HG03354 (cell line): ENCODE measurements around the gene ZNF423.
"Not testable (repeated sequence)": the region's sequence is repeated elsewhere in the genome, so short reads cannot be mapped to it uniquely, and the experiment has no call there.

ENCODE experiments used
- ATAC-seq: cut with Tn5 transposase; IDR thresholded peaks from one replicate; pipeline ENCODE4 v1.9.1; 2021; ENCODE audit warnings: mild to moderate bottlenecking; ENCODE audit not compliant: unreplicated experiment, poor library complexity, severe bottlenecking

ZNF423 gene

GRCh38 chr16:49855822-49856671 lies at the start of gene ZNF423:
Gene ZNF423 (minus strand): TSS chr16:49856112. CDS start chr16:49855774, 338 bp downstream.
- ATAC-seq: no peak

GRCh38 chr16:49904348-49905062 lies 48.6 kb upstream of the ZNF423 start:
- no peak for ATAC-seq

- no peak for ATAC-seq
These were observed 47.0 kb upstream of the ZNF423 start for GRCh38 chr16:49902908-49903307.

GRCh38 chr16:49901711-49902110 lies 45.8 kb upstream of the ZNF423 start:
- no peak for ATAC-seq

GRCh38 chr16:49900875-49901274 lies 45.0 kb upstream of the ZNF423 start:
- no peak for ATAC-seq

- ATAC-seq: no peak
These were observed 44.2 kb upstream of the ZNF423 start for GRCh38 chr16:49899991-49900695.

- ATAC-seq: no peak
These were observed 40.6 kb upstream of the ZNF423 start for GRCh38 chr16:49896447-49896964.

- ATAC-seq: no peak
These were observed 35.0 kb upstream of the ZNF423 start for GRCh38 chr16:49890876-49891275.

GRCh38 chr16:49889725-49890397 lies 33.9 kb upstream of the ZNF423 start:
- no peak for ATAC-seq

- no peak for ATAC-seq
These were observed 30.7 kb upstream of the ZNF423 start for GRCh38 chr16:49886554-49887094.

GRCh38 chr16:49884033-49885015 lies 28.4 kb upstream of the ZNF423 start:
- ATAC-seq: no peak

- ATAC-seq: no peak
These were observed 27.4 kb upstream of the ZNF423 start for GRCh38 chr16:49883076-49884014.

- ATAC-seq: no peak
These were observed 26.0 kb upstream of the ZNF423 start for GRCh38 chr16:49881890-49882289.

GRCh38 chr16:49878540-49878939 lies 22.6 kb upstream of the ZNF423 start:
- ATAC-seq: not testable (repeated sequence)

- no peak for ATAC-seq
These were observed 20.8 kb upstream of the ZNF423 start for GRCh38 chr16:49876716-49877129.

- no peak for ATAC-seq
These were observed 20.1 kb upstream of the ZNF423 start for GRCh38 chr16:49875806-49876715.
